GM11168 (cell line): ENCODE data around the gene BUD23.
"Not testable (repeated sequence)": the region's sequence is repeated elsewhere in the genome, so short reads cannot be mapped to it uniquely, and the experiment has no call there.

Experiments
- in situ Hi-C: fragments of 300-500 bp; cut with MboI; formaldehyde crosslinking; loops from one replicate; pipeline ENCODE4 v1.12.0; 2022; ENCODE audit warnings: low sequenced_read_pairs; ENCODE audit not compliant: unreplicated experiment

The BUD23 gene

GRCh38 chr7:73717025-73717807 is 33.8 kb downstream of the BUD23 start:
- in situ Hi-C loops = no loop called here

- in situ Hi-C loops = no loop called here
These were observed 34.6 kb downstream of the BUD23 start for GRCh38 chr7:73717991-73718405.

- in situ Hi-C loops = no loop called here
These were observed 35.1 kb downstream of the BUD23 start for GRCh38 chr7:73718438-73718881.

GRCh38 chr7:73718905-73719805 is 35.8 kb downstream of the BUD23 start, which contains the start of gene STX1A:
Gene STX1A (minus strand): TSS chr7:73719669. CDS start chr7:73719631, 38 bp downstream.
- in situ Hi-C loops = no loop called here

- in situ Hi-C loops = no loop called here
These were observed 36.4 kb downstream of the BUD23 start for GRCh38 chr7:73719806-73720169.

GRCh38 chr7:73720443-73720842 is 37.0 kb downstream of the BUD23 start:
- in situ Hi-C loops = not testable (repeated sequence)

- in situ Hi-C loops = no loop called here
These were observed 38.0 kb downstream of the BUD23 start for GRCh38 chr7:73721377-73721817.

GRCh38 chr7:73722182-73722581 is 38.8 kb downstream of the BUD23 start:
- in situ Hi-C loops = not testable (repeated sequence)

- in situ Hi-C loops = no loop called here
These were observed 39.4 kb downstream of the BUD23 start for GRCh38 chr7:73722785-73723184.

GRCh38 chr7:73723813-73724212 is 40.4 kb downstream of the BUD23 start:
- in situ Hi-C loops = no loop called here

GRCh38 chr7:73726083-73726466 is 42.7 kb downstream of the BUD23 start:
- in situ Hi-C loops = loop anchor here (5.0 kb wide), 1 partner anchor 119 kb away; no protein-coding TSS in a partner anchor

- in situ Hi-C loops = loop anchor here (5.0 kb wide), 1 partner anchor 121 kb away; no protein-coding TSS in a partner anchor
These were observed 44.6 kb downstream of the BUD23 start for GRCh38 chr7:73727952-73728351.

GRCh38 chr7:73728551-73728950 is 45.2 kb downstream of the BUD23 start:
- in situ Hi-C loops = loop anchor here (5.0 kb wide), 1 partner anchor 121 kb away; no protein-coding TSS in a partner anchor

- in situ Hi-C loops = no loop called here
These were observed 47.1 kb downstream of the BUD23 start for GRCh38 chr7:73730485-73730884.

GRCh38 chr7:73732397-73732796 is 49.0 kb downstream of the BUD23 start:
- in situ Hi-C loops = no loop called here

GRCh38 chr7:73734619-73735527 is 51.5 kb downstream of the BUD23 start:
- in situ Hi-C loops = no loop called here

- in situ Hi-C loops = no loop called here
These were observed 52.1 kb downstream of the BUD23 start for GRCh38 chr7:73735528-73735905.

- in situ Hi-C loops = no loop called here
These were observed 53.5 kb downstream of the BUD23 start for GRCh38 chr7:73736885-73737284.

GRCh38 chr7:73737491-73738219 is 54.3 kb downstream of the BUD23 start:
- in situ Hi-C loops = no loop called here
